ENCODE results near the gene AUNIP.
A peak's percentile ranks its signal among the peaks of the same experiment; 100 is the strongest.

Gene AUNIP

GRCh38 chr1:25825605-25826004, 33.7 kb downstream of the AUNIP start:
- DNase-seq, result no peak
- H3K36me3 Mint-ChIP-seq (ENCODE audit: insufficient read depth), result peaks cover 45% of the 10 kb centered on the region
- ATAC-seq (replicated peaks), result no peak
- no peak overlapping the region for H3K27ac Mint-ChIP-seq
- no peaks in the 10 kb centered on the region for H3K27me3 Mint-ChIP-seq
- H3K9me3 Mint-ChIP-seq, result no peaks in the 10 kb centered on the region
- H3K4me3 Mint-ChIP-seq, result no peak overlapping the region
- H3K4me1 Mint-ChIP-seq (ENCODE audit: low read depth in 2 of 2), result peaks cover 17 to 18% of the 10 kb centered on the region in 2 donors

DNA sequence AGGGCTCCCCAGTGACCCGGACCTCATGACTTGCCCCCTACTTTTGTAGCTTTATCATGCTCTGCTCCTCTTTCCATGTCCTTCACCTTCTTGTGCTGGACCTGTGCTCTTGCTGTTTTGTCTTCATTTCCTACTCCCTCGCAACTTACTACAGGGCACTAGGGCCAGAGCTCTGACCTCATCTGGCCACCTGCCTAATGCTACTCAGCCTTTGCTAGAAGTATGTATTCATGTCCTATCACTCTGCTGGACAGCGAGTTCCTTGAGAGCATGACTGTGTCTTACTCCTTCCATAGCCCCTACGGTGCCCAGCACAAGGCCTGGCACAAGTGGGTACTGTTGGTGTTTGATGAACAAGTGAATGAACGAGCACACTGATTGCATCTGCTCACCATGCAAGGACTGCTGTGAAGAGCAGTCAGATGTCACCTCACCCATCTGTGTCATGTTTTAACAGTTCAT, 37.6 kb downstream of the AUNIP start:
- peak overlapping the region; percentile 90 to 93 for H3K4me3 Mint-ChIP-seq
- peaks cover 29% of the 10 kb centered on the region for H3K36me3 Mint-ChIP-seq (ENCODE audit: insufficient read depth)
- ATAC-seq (replicated peaks) (no peak), DNase-seq (no peak)
- no peaks in the 10 kb centered on the region for H3K9me3 Mint-ChIP-seq
- H3K27me3 Mint-ChIP-seq, result no peaks in the 10 kb centered on the region
- peaks cover 23 to 34% of the 10 kb centered on the region in 2 donors for H3K4me1 Mint-ChIP-seq (ENCODE audit: low read depth in 2 of 2)
- H3K27ac Mint-ChIP-seq, result peak overlapping the region; percentile 94 to 96

DNA sequence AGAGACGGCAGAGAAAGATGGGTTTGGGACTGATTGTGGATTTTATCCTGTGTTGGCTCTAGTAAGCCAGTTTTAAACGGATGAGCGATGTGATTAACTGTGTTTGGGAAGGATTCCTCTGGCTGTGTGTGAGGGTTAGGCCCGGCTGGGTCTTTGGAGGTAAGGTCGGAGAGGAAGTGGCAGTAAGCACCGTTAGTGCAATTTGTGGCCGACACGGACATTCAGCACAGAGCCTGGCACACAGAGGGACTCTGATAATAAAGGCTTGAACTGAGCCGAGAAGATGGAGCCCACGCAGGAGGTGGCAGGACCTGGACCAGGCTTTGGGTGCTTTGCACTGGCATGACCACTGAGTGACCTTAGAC, 38.2 kb downstream of the AUNIP start:
- Mint-ChIP-seq H3K27me3 (no peaks in the 10 kb centered on the region), H3K27ac (peak overlapping the region; percentile 94 to 96), H3K36me3 (ENCODE audit: insufficient read depth) (peaks cover 29% of the 10 kb centered on the region), H3K9me3 (no peaks in the 10 kb centered on the region), H3K4me1 (ENCODE audit: low read depth in 2 of 2) (peaks cover 23 to 34% of the 10 kb centered on the region in 2 donors), H3K4me3 (peak overlapping the region; percentile 90 to 93)
- ATAC-seq (replicated peaks), result no peak
- DNase-seq, result no peak

DNA sequence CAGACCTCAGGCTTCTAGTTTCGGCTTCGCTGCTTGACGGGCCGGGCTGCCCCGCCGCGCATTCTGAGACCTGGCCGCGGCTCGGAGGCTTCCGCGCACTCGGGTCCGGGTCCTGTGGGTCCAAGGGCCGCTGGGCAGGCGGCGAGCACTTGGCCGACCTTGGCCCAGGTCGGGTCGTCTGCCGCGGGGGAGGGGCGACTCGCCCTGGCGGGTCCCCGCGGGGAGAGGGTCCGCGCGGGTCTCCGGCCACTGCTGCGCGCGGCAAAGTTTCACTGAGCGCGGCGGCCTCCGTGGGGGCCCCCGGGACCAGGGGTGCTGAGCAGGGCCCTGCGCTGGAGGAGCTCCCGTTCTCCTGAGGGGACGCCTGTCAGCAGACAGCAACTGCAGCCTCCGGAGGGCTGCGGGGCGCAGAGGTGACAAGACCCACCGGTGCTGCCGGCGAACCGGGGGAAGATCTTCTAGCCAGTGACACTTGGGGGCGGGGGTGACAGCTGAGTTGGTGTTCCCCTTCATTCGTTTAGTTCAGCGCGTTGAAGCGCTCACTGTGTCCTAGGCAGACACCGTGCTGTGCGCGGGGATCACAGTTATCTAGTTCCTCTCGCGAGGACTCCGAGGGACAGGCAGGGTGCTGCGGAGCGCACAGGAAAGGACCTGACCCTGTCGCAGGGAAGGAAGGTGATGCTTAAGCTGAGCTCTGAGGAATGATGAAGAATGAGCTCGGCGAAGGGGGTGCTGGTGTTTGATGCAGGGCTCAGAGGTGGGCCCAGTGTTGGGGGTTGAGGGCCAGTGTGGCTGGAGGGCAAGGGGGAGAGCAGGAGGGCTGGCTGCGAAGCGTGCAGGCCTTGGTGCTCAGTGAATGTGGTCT, 38.8 kb downstream of the AUNIP start:
- DNase-seq, result peak; percentile 65 to 72 (median 67)
- no peaks in the 10 kb centered on the region for H3K27me3 Mint-ChIP-seq

DNA sequence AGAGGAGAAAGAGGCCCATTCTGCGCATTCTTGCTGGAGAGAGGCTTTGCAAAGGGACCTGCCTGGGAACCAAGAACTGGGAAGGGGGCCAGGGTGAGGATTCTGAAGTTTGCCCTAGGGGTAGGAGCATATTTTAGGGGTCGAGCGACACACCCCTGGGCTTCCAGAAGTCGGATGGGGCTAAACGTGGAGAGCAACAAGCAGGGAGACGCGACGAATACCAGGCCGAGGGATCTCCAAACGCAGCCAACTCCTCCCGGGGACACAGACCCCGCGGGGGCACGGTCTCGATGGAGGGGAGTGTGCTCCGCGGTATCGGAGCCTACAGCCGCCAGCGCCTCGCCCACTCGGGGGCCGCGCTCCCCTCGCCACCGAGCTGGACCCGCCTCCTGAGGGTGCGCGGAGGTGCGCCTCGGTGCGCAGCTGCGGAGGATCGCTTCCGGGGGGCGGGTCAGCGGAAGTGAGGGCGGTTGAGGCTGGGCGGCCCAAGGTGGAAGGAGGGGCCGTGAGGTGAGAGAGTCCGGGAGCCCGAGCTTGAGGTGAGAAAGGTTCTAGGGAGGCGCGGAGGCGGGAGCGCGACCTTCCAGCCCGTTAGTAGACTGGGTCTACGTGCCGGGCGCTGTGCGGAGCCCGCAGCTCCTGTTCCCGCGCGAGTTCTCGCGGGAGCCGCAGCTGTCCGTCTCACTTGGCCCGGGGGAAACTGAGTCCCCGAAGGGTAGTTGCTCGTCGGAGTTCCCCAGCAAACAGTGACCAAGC, 39.6 kb downstream of the AUNIP start, which contains the start of gene MTFR1L:
TSS of gene MTFR1L (plus strand) at position 464 of the 756 bp plus-strand sequence. CDS start 3,151 bp downstream, outside the sequence.
- ATAC-seq (replicated peaks), result peak; percentile 85
- H3K4me3 Mint-ChIP-seq, result peak within 1 kb of the TSS; percentile 90 to 93
- peaks cover 28% of the 10 kb centered on the region for H3K36me3 Mint-ChIP-seq (ENCODE audit: insufficient read depth)
- no peaks in the 10 kb centered on the region for H3K9me3 Mint-ChIP-seq
- H3K4me1 Mint-ChIP-seq (ENCODE audit: low read depth in 2 of 2), result peaks cover 23 to 34% of the 10 kb centered on the region in 2 donors
- peak; percentile 89 to 92 (median 92) for DNase-seq
- peak within 1 kb of the TSS; percentile 94 to 96 for H3K27ac Mint-ChIP-seq
- H3K27me3 Mint-ChIP-seq, result no peaks in the 10 kb centered on the region

More for the DNA sequence above, 38.8 kb downstream of the AUNIP start:
- H3K36me3 Mint-ChIP-seq (ENCODE audit: insufficient read depth), result peaks cover 26% of the 10 kb centered on the region
- H3K4me1 Mint-ChIP-seq (ENCODE audit: low read depth in 2 of 2), result peaks cover 23 to 34% of the 10 kb centered on the region in 2 donors
- no peaks in the 10 kb centered on the region for H3K9me3 Mint-ChIP-seq
- H3K4me3 Mint-ChIP-seq, result peak overlapping the region; percentile 90 to 93
- ATAC-seq (replicated peaks), result peak; percentile 62
- peak overlapping the region; percentile 94 to 96 for H3K27ac Mint-ChIP-seq

DNA sequence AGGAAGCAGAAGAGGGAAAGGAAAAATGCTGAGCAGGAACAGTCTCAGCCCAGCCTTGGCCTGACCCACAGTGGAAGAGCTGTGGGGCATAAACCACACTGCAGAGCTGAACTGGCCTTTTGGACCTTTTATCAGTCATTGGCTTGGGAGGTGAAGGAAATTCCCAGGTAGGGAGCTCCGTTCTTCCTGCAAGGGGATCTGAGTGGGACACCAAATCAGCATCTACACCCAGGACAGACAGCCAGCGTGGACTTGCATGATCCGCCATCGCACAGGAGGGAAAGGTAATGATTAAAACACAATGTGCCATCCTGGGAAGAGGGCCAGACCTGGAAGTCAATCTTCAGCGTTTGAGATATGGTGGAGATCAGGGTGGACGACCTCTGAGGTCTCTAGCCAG, 40.7 kb downstream of the AUNIP start:
- ATAC-seq (replicated peaks), result no peak
- H3K4me3 Mint-ChIP-seq, result peak overlapping the region; percentile 90 to 93
- H3K36me3 Mint-ChIP-seq (ENCODE audit: insufficient read depth), result peaks cover 28% of the 10 kb centered on the region
- H3K9me3 Mint-ChIP-seq, result no peaks in the 10 kb centered on the region
- no peaks in the 10 kb centered on the region for H3K27me3 Mint-ChIP-seq
- peaks cover 23 to 34% of the 10 kb centered on the region in 2 donors for H3K4me1 Mint-ChIP-seq (ENCODE audit: low read depth in 2 of 2)
- H3K27ac Mint-ChIP-seq, result peak overlapping the region in 1 of 2 donors; percentile 94
- no peak for DNase-seq

- H3K36me3 Mint-ChIP-seq (ENCODE audit: insufficient read depth), result peaks cover 28% of the 10 kb centered on the region
- peaks cover 23 to 34% of the 10 kb centered on the region in 2 donors for H3K4me1 Mint-ChIP-seq (ENCODE audit: low read depth in 2 of 2)
- no peaks in the 10 kb centered on the region for H3K9me3 Mint-ChIP-seq
- H3K27ac Mint-ChIP-seq, result peak overlapping the region in 1 of 2 donors; percentile 57
- ATAC-seq (replicated peaks), result no peak
- H3K4me3 Mint-ChIP-seq, result peak overlapping the region; percentile 90 to 93
- no peaks in the 10 kb centered on the region for H3K27me3 Mint-ChIP-seq
- no peak for DNase-seq
Observed at GRCh38 chr1:25817840-25818501, 41.3 kb downstream of the AUNIP start.

DNA sequence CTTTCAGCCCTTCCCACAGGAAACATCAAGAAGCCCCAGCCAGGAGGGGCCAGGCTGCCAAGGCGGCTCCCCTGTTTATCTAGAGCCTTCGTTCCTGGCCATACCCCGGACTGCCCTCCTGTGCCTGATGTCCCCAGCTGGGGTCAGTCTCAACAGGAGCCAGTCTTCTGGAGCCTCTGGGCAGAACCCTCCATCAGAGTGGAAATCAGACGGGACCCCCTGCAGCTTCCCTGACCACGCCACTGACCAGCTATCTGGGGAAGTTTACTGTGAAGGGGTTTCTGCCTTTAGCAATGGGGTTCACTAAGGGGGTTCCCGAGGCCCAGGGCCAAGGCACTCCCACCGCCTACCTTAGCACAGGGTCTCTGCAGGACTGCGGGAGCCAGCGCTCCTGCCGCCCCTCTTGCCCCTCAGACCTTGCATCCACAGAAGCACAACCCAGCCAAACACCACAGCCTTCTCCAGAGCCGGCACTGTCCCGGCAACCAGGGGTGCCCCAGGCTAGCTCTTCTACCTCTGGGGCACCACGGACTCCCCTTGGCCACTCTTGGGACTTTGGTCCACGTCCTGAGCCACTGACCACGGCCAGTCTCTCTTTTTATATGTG, 43.0 kb downstream of the AUNIP start:
- ATAC-seq (replicated peaks) (no peak), DNase-seq (no peak)
- Mint-ChIP-seq H3K27ac (peak overlapping the region in 1 of 2 donors; percentile 54), H3K27me3 (no peaks in the 10 kb centered on the region), H3K4me1 (ENCODE audit: low read depth in 2 of 2) (peaks cover 14 to 23% of the 10 kb centered on the region in 2 donors), H3K9me3 (no peaks in the 10 kb centered on the region), H3K36me3 (ENCODE audit: insufficient read depth) (peaks cover 23% of the 10 kb centered on the region), H3K4me3 (no peak overlapping the region)

DNA sequence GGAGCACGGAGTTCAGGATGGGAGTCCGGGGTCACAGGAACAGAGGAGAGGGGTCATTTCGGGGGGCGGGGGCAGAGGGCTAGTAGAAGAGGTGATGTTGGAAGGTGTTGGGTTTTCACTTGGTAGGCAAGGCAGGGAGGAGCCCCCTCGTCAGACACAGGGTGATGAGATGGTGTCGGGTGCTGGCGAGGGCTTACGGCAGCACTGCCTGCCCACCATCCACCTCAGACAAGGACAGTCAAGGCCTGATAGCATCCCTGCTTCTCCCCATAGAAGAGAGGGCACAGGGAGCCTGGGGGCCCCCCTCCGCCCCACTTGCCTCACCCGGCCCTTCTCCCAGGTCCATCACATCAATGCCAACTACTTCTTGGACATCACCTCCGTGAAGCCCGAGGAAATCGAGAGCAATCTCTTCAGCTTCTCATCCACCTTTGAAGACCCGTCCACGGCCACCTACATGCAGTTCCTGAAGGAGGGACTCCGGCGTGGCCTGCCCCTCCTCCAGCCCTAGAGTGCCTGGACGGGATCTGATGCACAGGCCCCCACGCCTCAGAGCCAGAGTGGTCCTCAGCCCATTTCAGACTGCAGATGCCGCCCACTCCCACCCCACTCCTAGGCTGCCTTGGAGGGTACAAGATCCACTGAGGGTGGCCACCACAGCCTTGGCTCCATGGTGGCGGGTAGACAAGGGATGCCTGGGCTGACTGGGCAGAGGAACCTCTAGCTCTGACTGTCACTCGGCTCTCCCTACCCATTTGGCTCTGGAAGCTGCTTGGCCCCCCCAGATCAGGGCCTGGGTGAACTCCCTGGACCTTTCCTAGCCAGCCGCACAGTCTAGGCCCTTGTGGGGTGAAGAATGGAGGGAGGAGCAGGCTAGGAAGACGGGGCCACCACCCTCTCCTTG, 43.8 kb downstream of the AUNIP start:
- no peaks in the 10 kb centered on the region for H3K9me3 Mint-ChIP-seq
- H3K27me3 Mint-ChIP-seq, result no peaks in the 10 kb centered on the region
- no peak overlapping the region for H3K4me3 Mint-ChIP-seq
- no peak for ATAC-seq (replicated peaks)
- H3K27ac Mint-ChIP-seq, result no peak overlapping the region
- H3K4me1 Mint-ChIP-seq (ENCODE audit: low read depth in 2 of 2), result peaks cover 11 to 20% of the 10 kb centered on the region in 2 donors
- H3K36me3 Mint-ChIP-seq (ENCODE audit: insufficient read depth), result peaks cover 16% of the 10 kb centered on the region
- DNase-seq, result no peak

DNA sequence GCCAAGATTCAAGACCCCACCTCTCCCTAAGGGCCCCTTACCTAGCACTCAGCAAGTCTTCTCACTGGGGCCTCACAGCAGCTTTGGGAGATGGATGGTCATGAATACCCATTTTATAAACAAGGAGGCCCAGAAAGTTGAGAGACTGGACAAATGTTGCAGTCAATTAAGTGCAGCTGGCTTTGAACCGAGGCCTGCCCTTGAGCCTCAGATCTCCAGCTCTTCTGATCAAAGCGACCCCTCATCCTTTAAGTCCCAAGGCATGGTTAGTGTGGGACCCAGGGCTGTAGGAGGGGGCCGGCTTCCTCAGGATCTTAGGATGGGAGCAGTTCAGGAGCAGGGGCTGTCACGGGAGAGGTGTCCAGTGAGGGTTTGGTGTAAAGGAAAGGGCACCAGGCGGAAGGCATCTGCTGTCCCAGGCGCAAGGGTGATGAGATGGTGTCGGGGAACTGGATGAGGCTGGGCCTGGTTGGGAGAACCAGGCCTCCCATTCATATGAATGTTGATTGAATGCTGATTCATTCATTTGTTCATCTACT, 44.6 kb downstream of the AUNIP start:
- H3K4me1 Mint-ChIP-seq (ENCODE audit: low read depth in 2 of 2), result peaks cover 14 to 19% of the 10 kb centered on the region in 2 donors
- H3K4me3 Mint-ChIP-seq, result no peak overlapping the region
- H3K27ac Mint-ChIP-seq, result no peak overlapping the region
- no peak for ATAC-seq (replicated peaks)
- H3K9me3 Mint-ChIP-seq, result no peaks in the 10 kb centered on the region
- no peak for DNase-seq
- H3K27me3 Mint-ChIP-seq, result no peaks in the 10 kb centered on the region
- peaks cover 9% of the 10 kb centered on the region for H3K36me3 Mint-ChIP-seq (ENCODE audit: insufficient read depth)

DNA sequence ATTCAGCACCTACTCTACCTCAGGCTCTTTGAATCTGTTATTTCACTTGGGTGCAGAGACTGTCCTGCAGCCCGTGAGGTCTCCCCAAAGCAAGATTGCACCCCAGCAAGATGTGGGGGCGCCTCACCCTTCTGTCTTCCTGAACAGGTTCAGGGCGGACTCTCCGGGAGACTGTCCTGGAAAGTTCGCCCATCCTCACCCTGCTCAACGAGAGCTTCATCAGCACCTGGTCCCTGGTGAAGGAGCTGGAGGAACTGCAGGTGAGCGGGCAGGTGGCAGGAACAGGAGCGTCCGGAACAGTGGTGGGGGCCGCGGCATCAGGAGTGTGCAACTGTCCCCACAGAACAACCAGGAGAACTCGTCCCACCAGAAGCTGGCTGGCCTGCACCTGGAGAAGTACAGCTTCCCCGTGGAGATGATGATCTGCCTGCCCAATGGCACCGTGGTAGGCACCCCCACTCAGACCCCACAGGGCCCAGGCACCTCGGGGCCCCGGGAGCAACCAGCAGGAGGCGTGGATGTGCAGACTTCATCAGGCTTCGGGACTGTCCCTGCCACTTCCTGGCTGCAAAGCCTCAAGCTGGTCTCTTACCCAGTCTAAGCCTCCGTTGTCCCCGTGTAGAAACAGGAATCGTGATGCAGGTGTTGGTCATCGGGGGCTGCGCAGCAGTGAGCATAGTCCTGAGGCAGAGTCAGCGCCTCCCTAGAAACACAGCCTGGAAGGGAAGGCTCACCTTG, 45.4 kb downstream of the AUNIP start:
- Mint-ChIP-seq H3K9me3 (no peaks in the 10 kb centered on the region), H3K4me1 (ENCODE audit: low read depth in 2 of 2) (peaks cover 11 to 13% of the 10 kb centered on the region in 2 donors), H3K27ac (no peak overlapping the region), H3K4me3 (no peak overlapping the region), H3K27me3 (no peaks in the 10 kb centered on the region), H3K36me3 (ENCODE audit: insufficient read depth) (peaks cover 2% of the 10 kb centered on the region)
- DNase-seq, result no peak
- ATAC-seq (replicated peaks), result no peak

Data from effector memory CD8-positive, alpha-beta T cell (primary cell).